Breast epithelium (tissue), 3 donors: ENCODE data around the gene MEF2C.

Experiments used
- CTCF ChIP-seq, 3 donors: fragments of 450-650 bp; IDR thresholded peaks; one replicate each; pipeline ENCODE4 v1.5.1; 2016 to 2017; ENCODE audit warnings: antibody characterized with exemption in 3 of 3, mild to moderate bottlenecking in 3 of 3, moderate library complexity in 3 of 3
- POLR2A ChIP-seq: fragments of 450-650 bp; IDR thresholded peaks from one replicate; pipeline ENCODE4 v1.6.1; 2016; ENCODE audit warnings: antibody characterized with exemption, mild to moderate bottlenecking, moderate library complexity
- POLR2AphosphoS5 ChIP-seq, 3 donors: sonication (generic); formaldehyde crosslinking; IDR thresholded peaks; one replicate each; pipeline ENCODE4 v1.6.1; 2017; ENCODE audit warnings: antibody characterized with exemption in 3 of 3

DNA sequence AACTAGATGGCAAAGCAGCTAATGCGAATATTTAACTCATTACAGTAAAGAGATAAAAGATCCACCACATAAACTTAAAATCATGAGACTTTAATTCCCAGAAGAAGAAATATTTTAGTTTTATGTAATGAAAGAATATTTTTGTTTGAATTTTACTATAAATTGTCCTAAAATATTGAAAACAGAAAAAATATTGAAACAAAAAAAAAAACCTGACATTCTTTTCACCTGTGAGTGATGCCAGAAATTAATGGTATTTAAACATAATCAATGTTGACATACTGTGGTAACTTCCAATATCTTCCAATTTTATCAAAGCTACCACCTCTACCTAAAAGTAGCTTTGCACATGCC lies 153.2 kb downstream of the MEF2C start:
- TF ChIP-seq POLR2A: no peak
- no peak for TF ChIP-seq POLR2AphosphoS5 (IDR thresholded peaks at IDR 0.05)
- TF ChIP-seq CTCF (IDR thresholded peaks at IDR 0.05): no peak
